A673 (cell line): ENCODE data around the gene TICAM2. TPM values are rescaled to one million over a fixed set of nuclear protein-coding genes. Genes with fewer than 3 reads are reported as not detected.

Experiments
- BruUV-seq: library from RNA; stranded (reverse); fragments of 400-500 nt; replicated peaks from 2 replicates; lab custom pipeline; 2021; lab: Mats Ljungman, UMichigan
- CTCF ChIA-PET: fragments of 300-600 bp; sonication (Branson Sonifier 250); formaldehyde crosslinking; loops from one replicate; lab custom pipeline; 2022; ENCODE audit warnings: antibody characterized with exemption; lab: Charles Lee
- POLR2A ChIA-PET: fragments of 300-600 bp; sonication (Branson Sonifier 250); formaldehyde crosslinking; loops from one replicate; lab custom pipeline; 2022; ENCODE audit warnings: antibody characterized with exemption; ENCODE audit not compliant: low non-redundant PET; lab: Charles Lee
- DNase-seq: peaks from one replicate; pipeline ENCODE4 v3.0.0-alpha.2; 2015; ENCODE audit warnings: low spot score
- H3K27ac ChIP-seq: fragments of 200-600 bp; sonication (generic); 2 replicates; pipeline ENCODE4 v1.5.1; 2016; ENCODE audit warnings: mixed run types, low read depth, mild to moderate bottlenecking, mixed read lengths, antibody characterized with exemption, low read length; ENCODE audit not compliant: poor library complexity, severe bottlenecking
- H3K27me3 ChIP-seq: fragments of 200-600 bp; sonication (generic); replicated peaks from 2 replicates; pipeline ENCODE4 v1.6.1; 2017; ENCODE audit warnings: mixed run types, low read depth, mild to moderate bottlenecking, mixed read lengths, antibody characterized with exemption, low read length; ENCODE audit not compliant: insufficient read depth, poor library complexity
- H3K36me3 ChIP-seq: fragments of 200-600 bp; sonication (generic); 2 replicates; pipeline ENCODE4 v1.6.1; 2016; ENCODE audit warnings: mixed run types, mild to moderate bottlenecking, mixed read lengths, antibody characterized with exemption, low read length; ENCODE audit not compliant: insufficient read depth, poor library complexity, severe bottlenecking
- H3K4me1 ChIP-seq: fragments of 200-600 bp; sonication (generic); 2 replicates; pipeline ENCODE4 v1.6.1; 2017; ENCODE audit warnings: mixed run types, mild to moderate bottlenecking, mixed read lengths, antibody characterized with exemption, low read length; ENCODE audit not compliant: insufficient read depth, poor library complexity, severe bottlenecking
- H3K4me3 ChIP-seq: fragments of 200-600 bp; sonication (generic); 2 replicates; pipeline ENCODE4 v1.5.1; 2016; ENCODE audit warnings: low read depth, mixed run types, mild to moderate bottlenecking, mixed read lengths, low read length; ENCODE audit not compliant: poor library complexity, severe bottlenecking
- H3K9me3 ChIP-seq: fragments of 200-600 bp; sonication (generic); 2 replicates; pipeline ENCODE4 v1.6.1; 2016; ENCODE audit warnings: mixed run types, low read depth, mild to moderate bottlenecking, mixed read lengths, antibody characterized with exemption, low read length; ENCODE audit not compliant: poor library complexity, severe bottlenecking
- CTCF ChIP-seq: fragments of 300-800, 200-600 bp; sonication (generic); conservative IDR thresholded peaks from 2 replicates; pipeline ENCODE4 v1.5.1; 2017; ENCODE audit warnings: low read depth, mild to moderate bottlenecking, antibody characterized with exemption, low read length, moderate library complexity, mixed read lengths
- EZH2 ChIP-seq: fragments of 200-600 bp; sonication (generic); IDR thresholded peaks from 2 replicates; pipeline ENCODE4 v1.6.1; 2017; ENCODE audit warnings: borderline replicate concordance, low read depth, mild to moderate bottlenecking, mixed read lengths, antibody characterized with exemption, low read length; ENCODE audit not compliant: poor library complexity, severe bottlenecking
- intact Hi-C: fragments of 100-400 bp; cut with micrococcal nuclease; formaldehyde crosslinking; loops from one replicate; pipeline ENCODE4 v1.10.0; 2022; ENCODE audit not compliant: unreplicated experiment
- total RNA-seq: library from RNA; stranded (reverse); gene quantifications from 2 replicates; pipeline ENCODE4 v1.2.3, GENCODE V29; 2021

The TICAM2 gene
- total RNA-seq, 1 experiment from 2014 or later = 0.32 TPM

GRCh38 chr5:115626445-115626823 is 24.2 kb upstream of the TICAM2 start:
- Histone ChIP-seq H3K4me1 (peaks cover 24% of the 10 kb centered on the region), H3K4me3 (peak overlapping the region; percentile 90), H3K27ac (peak overlapping the region; percentile 72), H3K27me3 (no peaks in the 10 kb centered on the region), H3K36me3 (no peaks in the 10 kb centered on the region), H3K9me3 (no peaks in the 10 kb centered on the region)
- ChIA-PET POLR2A (no interaction called here), CTCF (no interaction called here)
- DNase-seq = no peak
- no peak for TF ChIP-seq EZH2
- no peak for TF ChIP-seq CTCF
- intact Hi-C loops = loop anchor here (10.0 kb wide), 1 partner anchor 1138 kb away; no protein-coding TSS in a partner anchor
- BruUV-seq = TSS peak; percentile 98

DNA sequence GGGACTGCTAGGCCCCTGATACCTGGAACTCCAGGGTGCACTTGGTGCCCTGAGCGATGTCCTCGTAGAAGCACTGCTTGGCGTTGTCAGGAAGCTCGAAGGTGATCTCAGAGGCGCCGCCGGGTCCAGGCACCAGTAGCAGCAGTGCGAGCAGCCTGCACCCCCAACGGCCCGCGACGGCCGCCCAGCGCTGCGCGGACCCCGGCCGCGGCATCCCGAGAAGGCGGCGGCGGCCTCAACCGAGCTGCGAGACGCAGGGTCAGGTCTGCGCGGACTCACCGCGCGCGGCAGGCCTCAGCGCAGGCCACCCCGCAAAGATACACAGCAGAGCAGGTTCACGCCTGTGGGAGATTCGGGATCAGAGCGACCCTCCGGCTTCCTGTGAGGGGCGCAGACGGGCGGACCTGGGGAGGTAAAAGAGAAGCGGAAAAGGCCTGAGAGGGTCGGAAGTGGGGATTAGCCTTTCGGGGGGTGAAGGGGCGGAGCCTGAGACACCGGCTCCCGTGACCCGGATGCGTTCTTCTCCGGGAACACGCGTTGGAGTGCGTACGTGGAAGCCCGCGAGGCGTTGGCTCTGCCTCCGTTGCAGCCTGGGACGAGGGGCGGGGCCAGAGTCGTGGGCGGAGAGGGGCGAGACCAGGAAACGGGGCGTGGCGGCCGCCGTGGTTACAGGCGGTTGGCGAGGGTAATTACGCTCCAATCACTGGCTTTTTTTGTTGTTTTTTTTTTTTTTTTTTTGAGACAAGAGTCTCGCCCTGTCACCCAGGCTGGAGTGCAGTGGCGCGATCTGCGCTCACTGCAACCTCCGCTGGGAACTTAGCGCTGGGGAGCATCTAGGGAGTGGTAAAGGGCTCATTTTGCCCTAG is 23.5 kb upstream of the TICAM2 start, which contains the start of gene TMED7:
Gene TMED7, minus strand, starts transcription at position 458 of the 866 bp plus-strand sequence. Its CDS starts 244 bp downstream, at position 214.
- peaks cover 24% of the 10 kb centered on the region for H3K4me1 ChIP-seq
- no peak for TF ChIP-seq CTCF
- no peak for TF ChIP-seq EZH2
- no peaks in the 10 kb centered on the region for H3K36me3 ChIP-seq
- peak; percentile 99 for DNase-seq
- intact Hi-C loops = loop anchor here (10.0 kb wide), 1 partner anchor 1139 kb away; no protein-coding TSS in a partner anchor
- peak within 1 kb of the TSS; percentile 94 for H3K27ac ChIP-seq
- ChIA-PET POLR2A (no interaction called here), CTCF (no interaction called here)
- peak within 1 kb of the TSS; percentile 90 for H3K4me3 ChIP-seq
- H3K9me3 ChIP-seq = no peaks in the 10 kb centered on the region
- no peaks in the 10 kb centered on the region for H3K27me3 ChIP-seq
- no TSS peak for BruUV-seq

DNA sequence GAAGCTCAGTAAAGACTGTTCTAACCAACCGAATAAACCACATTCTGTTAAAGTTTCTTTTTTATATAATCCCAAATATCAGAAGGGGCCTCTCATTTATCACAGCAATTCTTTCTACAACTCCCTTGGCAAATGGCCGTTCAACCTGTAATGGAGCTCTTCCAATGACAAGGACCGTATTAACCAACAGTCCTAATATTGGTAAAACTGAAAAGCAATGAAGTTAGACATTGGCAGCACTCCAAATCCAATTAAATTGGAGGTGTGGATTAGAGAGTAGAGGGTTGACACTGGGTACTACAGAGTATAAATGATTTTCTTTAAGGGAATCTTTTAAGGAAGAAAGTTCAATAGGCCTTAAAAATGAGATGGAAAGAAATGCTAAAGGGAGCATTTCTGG is 22.7 kb upstream of the TICAM2 start:
- intact Hi-C loops = loop anchor here (10.0 kb wide), 1 partner anchor 1140 kb away; no protein-coding TSS in a partner anchor
- H3K4me3 ChIP-seq = peak overlapping the region; percentile 90
- no peaks in the 10 kb centered on the region for H3K9me3 ChIP-seq
- CTCF ChIA-PET = no interaction called here
- peaks cover 24% of the 10 kb centered on the region for H3K4me1 ChIP-seq
- H3K27ac ChIP-seq = peak overlapping the region; percentile 94
- POLR2A ChIA-PET = no interaction called here
- H3K27me3 ChIP-seq = no peaks in the 10 kb centered on the region
- BruUV-seq = no TSS peak
- DNase-seq = peak; percentile 43
- TF ChIP-seq EZH2 = no peak
- TF ChIP-seq CTCF = no peak
- H3K36me3 ChIP-seq = peaks cover 8% of the 10 kb centered on the region
